GM10847 (cell line): Measurements from ENCODE around the gene POU1F1.

Experiments
- POLR2A ChIP-seq: IDR thresholded peaks from 2 replicates; pipeline ENCODE4 v1.6.1; 2011; ENCODE audit not compliant: insufficient read length; ENCODE audit errors: extremely low read depth

POU1F1 gene

DNA sequence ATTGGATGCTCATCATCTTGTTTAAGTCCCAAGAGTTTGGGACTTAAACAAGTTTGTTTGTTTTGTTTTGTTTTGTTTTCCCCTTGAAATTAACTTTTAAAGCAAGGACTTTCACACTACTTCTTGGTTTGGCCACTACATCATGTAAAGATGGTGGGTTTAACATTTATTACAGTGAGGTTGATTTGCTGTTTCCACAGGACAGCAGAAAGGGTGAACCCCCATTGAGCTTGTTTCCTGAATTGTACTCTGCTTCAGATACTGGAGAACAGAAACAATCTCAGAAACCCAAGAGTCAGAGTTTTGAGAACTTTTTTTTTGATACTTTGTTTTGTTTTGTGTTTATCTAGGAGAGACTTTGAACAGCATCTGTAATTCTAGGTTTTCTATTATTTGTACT is 6.7 kb downstream of the POU1F1 start:
- TF ChIP-seq POLR2A = no peak

DNA sequence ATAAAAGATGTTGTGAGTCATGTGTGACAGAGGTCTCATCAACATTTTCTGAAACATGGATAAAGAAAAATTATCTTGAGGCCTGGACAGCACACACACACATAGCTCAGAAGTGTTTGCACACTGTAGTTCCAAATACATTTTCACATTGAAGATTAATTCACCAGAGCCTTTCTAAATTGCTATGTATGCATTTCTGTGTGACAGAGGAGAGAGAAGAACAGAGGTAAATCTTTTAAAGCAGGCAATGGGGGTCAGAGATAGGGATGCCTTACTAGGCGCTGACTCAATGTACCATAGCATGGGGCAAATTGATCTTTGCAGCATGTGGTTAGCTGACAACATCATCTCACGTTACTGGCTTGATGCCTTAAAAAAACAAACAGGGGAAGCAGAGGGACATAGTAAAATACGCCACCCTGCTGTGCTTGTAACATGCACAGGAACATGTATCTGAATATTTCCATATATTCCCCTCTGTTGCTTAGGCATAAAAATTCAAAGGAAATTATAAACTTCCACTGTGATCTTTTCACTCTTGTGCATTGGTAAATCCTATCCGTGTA is 7.7 kb downstream of the POU1F1 start:
- TF ChIP-seq POLR2A = no peak

DNA sequence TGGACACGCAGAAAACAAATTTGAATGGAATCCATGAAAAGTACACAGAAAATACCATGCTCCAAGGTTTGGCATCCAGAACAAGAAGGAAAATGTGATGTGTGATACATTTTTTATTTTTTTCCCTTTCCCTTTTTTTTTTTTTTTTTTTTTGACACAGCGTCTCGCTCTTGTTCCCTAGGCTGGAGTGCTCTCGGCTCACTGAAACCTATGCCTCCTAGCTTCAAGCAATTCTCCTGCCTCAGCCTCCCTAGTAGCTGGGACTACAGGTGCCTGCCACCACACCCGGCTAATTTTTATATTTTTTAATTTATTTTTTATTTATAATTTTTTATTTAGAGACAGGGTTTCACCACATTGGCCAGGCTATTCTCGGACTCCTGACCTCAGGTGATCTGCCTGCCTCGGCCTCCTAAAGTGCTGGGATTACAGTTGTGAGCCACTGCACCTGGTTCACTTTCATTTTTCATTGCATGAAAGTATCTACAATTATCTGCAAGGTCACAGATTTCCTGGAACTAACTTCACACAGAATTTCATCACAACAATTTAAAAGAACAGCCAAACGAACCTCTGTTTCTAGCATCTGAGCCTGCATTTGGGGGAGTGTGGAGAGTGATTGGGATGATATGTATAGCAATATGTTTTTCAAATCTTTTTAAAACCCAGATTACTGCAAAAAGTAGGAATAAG is 8.3 kb downstream of the POU1F1 start:
- no peak for TF ChIP-seq POLR2A

DNA sequence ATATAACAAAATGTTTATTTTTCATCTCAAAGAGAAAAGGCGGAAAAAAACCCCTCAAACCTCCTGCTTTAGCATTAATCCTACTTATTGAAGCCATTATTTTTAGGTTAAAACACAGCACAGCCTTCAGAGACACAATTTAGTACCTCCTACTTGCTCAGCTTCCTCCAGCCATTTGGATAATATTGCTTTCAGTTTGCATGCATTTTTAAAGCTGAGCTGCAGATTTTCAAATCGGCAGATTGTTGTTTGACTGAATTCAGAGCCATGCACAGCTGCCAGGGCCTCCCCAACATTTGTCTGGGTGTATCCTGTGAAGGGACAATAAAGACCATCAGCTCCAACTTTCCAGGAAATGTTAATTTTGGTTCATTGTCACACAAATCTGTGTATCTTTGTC is 14.5 kb downstream of the POU1F1 start:
- TF ChIP-seq POLR2A = no peak

DNA sequence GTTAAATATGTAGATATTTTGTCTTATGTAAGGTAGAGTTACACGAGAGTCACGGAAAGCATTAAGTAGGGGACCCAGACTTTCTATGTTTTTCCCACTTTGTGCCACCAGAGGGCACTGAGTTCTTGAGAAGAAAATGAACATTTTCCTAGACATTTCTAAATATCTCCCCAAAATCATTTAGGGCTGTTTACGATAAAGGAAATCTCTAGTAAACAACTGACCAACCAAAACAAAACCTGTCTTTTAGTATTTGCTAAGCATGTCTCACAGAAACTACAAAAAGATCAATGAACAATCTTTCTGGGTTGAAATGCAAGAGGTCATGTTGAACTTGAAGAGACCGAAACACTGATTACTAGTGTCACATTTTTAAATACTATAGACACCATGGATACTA is 16.1 kb downstream of the POU1F1 start:
- no peak for TF ChIP-seq POLR2A

DNA sequence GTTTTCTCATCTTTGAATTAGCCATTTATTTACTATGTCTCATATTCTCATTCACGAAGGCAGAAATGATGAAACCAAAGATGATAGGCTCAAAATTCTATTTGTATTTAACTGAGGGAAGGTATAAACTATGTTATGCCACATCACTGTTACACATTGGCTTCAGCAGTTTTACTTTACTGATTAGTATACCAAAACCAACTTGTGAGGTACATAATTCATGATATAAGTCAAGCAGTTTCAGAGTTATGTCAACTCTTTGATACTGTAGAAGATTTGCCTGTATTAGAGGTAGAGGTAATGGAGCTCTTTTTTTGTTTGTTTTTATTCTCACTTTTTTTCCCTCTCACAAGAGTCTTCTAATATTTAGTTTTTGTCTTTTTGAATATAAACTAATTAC is 26.4 kb downstream of the POU1F1 start:
- no peak for TF ChIP-seq POLR2A

DNA sequence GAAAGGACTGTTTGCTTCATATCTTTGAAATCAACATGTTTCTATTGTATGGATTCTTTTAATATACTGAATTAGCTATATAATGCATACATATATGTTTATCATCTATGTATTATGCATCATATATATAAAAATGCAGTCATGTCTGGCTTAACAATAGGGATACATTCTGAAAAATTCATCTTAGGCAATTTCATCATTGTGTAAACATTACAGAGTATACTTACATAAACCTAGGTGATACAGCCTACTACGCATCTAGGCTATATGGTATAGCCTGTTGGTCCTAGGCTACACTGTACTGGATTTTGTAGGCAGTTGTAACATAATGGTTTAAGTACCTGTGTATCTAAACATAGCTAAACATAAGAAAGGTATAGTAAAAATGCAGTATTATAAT is 27.6 kb downstream of the POU1F1 start:
- no peak for TF ChIP-seq POLR2A

DNA sequence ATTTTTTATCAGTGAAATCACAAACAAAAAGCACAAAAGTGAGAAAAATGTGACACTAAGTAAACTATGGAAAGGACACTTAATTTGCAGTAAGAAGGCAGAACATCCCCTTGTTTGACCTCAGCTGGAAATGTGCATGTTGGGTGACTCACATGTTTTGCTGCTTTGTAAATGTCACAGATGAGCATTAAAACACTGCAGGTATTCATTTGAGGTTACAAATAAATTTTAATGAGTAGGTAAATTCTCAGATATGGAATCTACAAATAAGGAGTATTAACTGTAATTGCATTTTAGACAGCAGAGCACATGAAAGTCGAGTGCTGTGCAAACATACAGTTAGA is 29.0 kb downstream of the POU1F1 start:
- no peak for TF ChIP-seq POLR2A

DNA sequence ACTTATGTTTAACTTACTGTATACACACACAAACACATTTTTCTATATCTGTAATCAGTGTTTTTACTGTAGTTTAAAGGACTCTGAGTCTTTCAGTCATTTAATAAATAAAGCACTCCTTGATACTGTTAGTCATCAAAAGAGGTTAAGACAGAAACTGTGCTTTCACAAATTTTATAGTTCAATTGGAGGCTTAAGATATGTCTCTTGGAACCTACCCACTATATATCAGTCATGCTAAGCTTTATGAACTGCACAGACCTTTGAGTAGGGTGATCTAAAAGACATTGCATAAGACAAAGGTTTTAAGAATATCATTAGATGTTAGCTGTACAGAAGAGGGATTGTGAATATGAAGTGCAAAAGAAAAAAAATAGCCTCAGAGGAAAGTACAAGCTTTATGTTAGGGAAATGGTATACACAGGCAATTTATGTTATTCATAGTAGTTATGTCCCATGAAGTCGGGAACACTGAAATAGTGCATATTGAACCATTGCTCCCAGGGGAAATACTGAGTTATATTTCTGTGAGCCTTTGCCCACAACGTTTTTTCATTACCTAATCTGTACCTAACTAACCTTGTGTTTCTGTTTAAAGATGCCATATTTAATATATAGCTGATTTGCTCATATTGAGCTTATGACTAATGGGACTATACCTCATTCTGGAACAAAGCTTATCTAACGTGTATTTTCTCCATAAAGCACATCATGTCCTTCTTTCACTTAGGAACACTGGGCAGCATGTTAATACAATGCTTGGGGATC is 29.5 kb downstream of the POU1F1 start:
- TF ChIP-seq POLR2A = no peak

DNA sequence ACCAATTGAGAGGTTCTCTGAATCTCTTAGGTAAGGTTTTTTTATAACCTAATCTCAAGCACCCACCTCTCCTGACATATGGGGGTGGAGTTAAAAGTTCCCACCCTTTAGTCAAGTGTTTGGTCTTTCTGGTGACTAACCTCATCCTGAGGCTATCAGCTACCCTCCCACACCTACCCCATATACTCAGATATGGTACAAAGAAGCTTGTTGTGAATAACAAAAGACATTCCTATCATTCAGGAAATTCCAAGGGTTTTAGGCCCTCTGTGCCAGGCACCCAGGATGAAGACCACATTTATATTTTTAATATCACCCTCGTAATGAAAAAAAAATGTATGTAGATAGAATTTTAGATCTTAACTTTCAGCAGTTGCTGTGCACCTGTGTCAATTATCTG is 40.3 kb downstream of the POU1F1 start:
- TF ChIP-seq POLR2A = no peak

DNA sequence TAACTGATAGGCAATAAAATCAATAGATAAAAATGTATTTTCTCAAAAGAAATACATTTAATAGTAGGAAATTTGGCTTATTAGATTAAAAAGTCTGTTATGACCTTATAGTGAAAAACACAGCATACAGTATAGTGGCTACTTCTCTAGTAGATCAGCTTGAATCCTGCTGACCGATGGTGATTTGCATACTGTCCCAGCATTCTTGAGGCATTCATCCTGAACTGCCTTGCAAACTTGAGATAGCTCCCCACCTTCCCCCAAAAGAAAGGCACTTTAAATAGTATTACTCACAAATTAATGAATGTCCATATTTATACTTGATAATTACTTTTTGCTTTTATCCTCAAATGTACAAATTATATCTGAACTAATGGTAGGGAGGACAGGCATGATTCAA is 42.6 kb downstream of the POU1F1 start:
- no peak for TF ChIP-seq POLR2A

DNA sequence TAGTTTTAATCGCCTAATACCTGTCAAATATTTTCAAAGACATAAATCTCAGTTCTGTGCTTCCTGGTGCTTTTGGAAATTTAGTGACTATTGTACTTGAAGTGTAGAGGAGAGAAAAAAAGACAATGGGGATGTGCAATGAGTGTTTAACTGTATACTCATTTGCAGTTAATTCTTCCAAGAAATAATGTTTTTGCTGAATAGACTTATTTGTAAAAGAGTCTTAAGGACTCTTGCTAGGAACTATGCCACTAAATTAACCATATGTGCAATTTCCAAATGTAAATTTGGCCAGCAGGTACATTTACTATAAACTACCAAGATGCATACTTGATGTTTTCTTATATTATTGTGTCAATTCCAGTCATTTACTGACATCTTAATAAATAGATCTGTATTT is 47.3 kb downstream of the POU1F1 start:
- TF ChIP-seq POLR2A = no peak

DNA sequence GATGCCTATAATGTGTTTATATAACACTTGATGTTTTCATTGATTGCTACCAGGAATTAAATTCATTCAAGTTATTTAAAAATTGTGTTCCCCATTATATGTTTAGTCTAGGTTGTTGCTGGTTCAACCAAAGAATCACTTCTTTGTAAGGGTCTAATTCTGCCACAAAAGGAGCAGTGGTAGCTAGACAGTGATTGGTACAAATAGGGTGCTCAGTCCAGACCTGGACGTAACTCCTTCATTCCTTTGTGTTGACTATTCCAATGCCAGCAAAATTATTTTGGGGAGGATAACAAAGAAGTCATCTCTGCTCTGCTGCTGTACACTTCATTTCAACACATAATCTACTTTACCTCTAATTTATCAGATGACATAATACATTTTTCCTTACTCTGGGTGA is 48.1 kb downstream of the POU1F1 start:
- TF ChIP-seq POLR2A = no peak

DNA sequence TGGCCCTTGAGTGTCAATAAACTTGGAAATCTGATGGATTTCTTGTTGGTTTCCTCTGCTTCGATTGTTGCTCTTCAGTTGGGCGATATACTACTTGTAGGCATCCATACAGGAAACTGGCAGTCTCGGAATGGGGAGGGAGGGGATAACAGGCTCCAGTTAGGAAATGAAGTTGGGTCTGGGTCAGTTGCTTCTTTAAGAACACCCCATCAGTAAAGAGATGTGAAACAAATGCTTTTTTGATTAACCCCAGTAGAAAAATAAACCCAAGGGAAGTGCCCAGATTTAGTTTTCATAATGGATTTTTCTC is 48.6 kb downstream of the POU1F1 start:
- TF ChIP-seq POLR2A = no peak

DNA sequence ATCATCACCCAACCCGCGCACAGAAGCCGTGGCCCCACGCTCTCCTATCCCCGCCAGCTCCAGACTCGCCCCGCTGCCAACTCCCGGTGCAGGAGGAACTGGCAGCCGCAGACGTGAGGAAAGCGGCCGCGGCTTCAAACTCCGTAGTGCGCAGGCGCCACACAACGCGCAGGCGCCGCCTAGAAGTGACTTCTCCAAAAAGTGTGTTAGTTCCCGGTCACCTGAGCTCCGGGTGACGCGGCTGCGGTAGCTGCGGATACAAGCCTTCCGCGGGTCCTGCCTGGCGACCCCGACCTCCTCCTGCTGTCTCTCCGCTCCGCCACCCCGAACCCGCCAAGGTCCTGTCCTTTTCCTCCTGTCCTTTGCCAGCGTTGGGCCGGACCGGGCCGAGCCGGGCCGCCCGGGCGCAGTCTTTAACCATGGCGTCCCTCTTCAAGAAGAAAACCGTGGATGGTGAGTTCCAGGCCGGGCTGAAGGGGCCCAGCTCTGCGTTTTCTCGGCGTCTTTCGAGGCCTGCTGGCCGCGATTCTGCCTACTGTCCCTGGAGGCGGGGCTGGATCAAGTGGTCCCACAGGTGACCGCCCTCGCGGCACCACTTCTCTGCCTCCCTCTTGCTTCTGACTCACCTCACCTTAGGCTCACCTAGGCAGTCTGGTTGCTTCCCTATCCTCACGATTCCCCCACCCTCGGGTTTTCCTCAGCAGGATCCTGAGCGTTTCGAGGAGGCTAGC is 49.1 kb downstream of the POU1F1 start, which contains the start of gene CHMP2B:
TSS of gene CHMP2B (plus strand) at position 206 of the 731 bp plus-strand sequence. CDS start at position 420, 214 bp downstream.
- TF ChIP-seq POLR2A = peak; percentile 67

DNA sequence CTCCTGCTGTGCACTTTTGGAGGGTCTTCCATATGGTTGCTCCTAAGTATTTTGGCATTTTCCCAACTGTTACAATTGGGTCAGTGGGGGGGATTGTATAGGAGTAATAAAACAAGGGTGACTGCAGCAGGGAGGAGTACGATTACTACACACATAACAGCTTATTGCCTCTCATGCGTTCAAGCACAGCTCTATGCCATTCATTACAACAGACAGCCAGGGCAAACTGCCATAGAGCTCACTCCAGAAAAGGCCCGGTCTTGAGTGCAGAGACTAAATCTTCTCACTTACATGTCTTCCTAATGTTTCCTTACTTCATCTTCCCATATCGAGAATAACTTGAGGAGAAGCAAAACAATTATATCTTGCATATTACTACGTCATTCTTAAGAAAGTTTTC is 50.7 kb downstream of the POU1F1 start:
- no peak for TF ChIP-seq POLR2A
